Measurements from ENCODE around the gene SLC28A1.

The SLC28A1 gene

DNA sequence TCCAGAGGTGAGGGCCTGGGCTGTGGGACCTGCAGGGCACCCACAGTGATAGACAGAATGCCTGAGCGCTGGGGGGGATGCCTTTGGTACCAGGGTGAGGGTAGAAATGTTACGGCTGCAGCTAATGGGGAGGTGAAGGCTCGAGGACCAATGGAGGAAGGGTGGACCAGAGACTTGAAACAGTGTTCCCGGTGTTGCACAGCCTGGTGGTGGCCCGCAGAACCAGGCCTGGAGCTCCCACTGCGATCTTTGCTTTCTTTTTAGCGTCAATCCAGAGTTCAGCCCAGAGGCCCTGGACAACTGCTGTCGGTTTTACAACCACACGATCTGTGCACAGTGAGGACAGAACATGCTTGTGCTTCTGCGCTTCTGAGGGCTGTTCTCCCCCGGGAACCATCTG is 60.4 kb downstream of the SLC28A1 start:
- no peak for DNase-seq

- no peak for DNase-seq
These were observed 62.5 kb downstream of the SLC28A1 start for GRCh38 chr15:84946772-84947489.

GRCh38 chr15:84947947-84948830 is 63.7 kb downstream of the SLC28A1 start:
- DNase-seq = peak; percentile 41

- no peak for DNase-seq
These were observed 64.6 kb downstream of the SLC28A1 start for GRCh38 chr15:84949043-84949442.

DNA sequence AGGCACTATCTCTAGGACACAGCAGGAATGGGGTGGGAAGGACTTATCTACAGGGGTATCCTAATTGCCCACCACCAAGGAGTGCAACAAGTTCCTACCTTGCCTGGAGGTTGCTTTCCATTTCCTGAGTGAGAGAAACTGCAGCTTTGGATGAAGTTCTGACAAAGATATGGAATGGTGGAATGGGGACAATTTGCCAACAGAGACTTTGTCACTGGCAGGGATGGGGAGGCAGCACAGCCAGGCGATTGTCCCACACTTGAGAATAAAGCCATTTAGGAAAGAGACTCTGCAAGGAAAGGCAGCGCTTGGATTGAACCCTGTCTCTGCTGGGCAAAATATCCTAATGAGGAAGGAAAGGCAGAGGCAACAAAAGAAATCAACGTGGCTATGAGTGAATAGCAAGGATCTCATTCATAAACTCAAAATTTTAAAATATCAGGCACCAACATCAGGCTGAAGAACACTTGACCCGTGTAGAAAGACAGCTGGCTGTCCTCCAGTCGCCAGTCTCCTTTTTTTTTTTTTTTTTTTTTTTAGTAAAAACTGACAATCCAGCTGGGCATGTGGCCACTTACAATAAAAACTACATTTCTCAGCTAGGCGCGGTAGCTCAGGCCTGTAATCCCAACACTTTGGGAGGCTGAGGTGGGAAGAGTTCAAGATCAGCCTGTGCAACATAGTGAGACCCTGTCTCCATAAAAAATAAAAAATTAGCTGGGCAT is 65.5 kb downstream of the SLC28A1 start:
- DNase-seq = no peak

- DNase-seq = no peak
These were observed 66.2 kb downstream of the SLC28A1 start for GRCh38 chr15:84950570-84951111.

DNA sequence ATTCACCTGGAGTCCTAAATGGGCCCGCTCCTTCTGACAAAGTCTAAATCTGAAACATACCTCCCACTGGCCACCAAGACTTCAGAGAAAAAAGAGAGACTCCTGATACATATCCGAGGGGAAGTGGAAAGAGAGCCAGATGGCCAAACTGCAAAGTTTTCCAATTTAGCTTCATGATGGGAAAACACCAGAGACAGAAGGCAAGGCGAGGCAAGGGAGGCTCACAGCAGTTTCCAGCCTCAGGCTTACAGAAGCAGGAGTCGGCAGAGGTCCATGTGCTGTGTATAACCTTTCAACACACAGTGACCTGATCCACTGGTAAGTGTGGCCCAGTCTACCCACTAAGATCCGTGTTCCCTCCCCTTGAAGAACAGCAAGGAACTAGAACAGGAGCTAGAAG is 67.3 kb downstream of the SLC28A1 start:
- no peak for DNase-seq

GRCh38 chr15:84953136-84953535 is 68.7 kb downstream of the SLC28A1 start:
- no peak for DNase-seq

GRCh38 chr15:84953726-84954125 is 69.3 kb downstream of the SLC28A1 start:
- no peak for DNase-seq

DNA sequence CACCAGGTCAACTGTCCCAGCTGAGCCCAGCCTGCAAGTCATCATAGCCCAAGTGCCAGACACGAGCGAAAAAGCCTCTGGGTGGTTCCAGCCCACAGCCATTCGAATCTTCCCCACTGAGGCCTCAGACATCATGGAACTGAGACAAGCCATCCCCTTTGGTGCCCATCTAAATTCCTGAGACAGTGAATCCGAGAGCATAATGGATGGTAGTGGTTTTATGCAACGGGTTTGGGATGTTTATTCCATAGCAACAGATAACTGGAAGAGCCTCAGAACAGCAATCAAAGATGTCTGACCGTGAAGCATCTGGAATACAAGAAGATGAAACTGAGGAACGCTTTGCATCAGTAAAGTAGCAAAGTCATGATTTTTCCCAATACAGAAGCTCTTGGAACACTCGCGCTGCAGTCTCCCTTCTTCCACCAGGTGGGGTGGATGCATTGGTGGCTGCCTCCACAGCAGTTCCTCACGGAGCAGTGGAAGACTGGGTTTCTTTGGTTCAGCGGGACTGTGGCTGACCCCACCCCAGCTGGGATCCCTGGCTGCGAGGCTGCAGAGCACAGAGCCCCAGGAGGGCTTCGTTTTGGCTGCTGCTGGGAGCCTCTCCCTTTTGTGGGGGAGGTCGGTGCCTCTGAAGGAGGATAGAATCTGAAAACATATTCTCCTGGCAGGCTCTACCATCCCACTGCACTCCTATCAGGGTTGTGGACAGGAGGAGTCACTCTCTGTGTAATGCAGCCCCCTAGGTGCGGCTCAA is 70.8 kb downstream of the SLC28A1 start:
- peak; percentile 76 for DNase-seq

DNA sequence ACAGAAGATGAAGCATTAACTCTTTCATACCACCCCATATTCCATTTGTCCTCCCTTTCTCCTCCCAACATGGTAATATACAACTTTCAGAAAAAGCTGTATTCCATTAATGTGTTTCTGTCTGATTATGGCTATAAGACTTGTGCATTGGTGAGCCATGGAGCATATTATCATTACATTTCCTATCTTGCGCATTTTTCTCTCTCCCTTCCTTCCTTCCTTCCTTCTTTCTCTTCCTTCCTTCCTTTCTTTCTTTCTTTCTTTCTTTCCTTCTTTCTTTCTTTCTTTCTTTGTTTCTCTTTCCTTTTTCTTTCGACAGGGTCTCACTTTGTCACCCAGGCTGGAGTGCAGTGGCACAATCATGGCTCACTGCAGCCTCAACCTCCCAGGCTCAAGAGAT is 71.7 kb downstream of the SLC28A1 start:
- DNase-seq = no peak

- DNase-seq = no peak
These were observed 76.1 kb downstream of the SLC28A1 start for GRCh38 chr15:84960391-84961113.

GRCh38 chr15:84961114-84961452 is 76.6 kb downstream of the SLC28A1 start:
- no peak for DNase-seq

DNA sequence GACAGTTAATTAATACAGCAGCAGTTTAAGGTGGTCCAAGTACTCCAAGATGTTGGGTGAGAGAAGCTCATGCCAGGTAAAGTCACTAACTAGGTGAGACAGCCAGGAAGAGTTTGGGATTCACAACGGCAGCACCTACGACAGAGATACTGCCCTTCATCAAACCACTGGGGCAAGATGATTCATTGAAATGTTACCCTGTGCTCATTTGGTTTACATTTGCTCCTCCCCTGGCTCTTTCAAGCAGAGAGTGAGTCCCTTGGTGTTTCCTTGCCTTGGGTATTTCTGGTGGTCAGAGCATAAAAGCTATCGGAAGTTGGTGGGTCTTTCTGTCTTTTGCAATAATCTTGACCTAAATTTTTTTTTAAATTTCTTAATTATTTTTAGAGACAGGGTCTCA is 77.2 kb downstream of the SLC28A1 start:
- DNase-seq = no peak

GRCh38 chr15:84962955-84963354 is 78.5 kb downstream of the SLC28A1 start:
- DNase-seq = no peak

- no peak for DNase-seq
These were observed 82.9 kb downstream of the SLC28A1 start for GRCh38 chr15:84967380-84967779.

DNA sequence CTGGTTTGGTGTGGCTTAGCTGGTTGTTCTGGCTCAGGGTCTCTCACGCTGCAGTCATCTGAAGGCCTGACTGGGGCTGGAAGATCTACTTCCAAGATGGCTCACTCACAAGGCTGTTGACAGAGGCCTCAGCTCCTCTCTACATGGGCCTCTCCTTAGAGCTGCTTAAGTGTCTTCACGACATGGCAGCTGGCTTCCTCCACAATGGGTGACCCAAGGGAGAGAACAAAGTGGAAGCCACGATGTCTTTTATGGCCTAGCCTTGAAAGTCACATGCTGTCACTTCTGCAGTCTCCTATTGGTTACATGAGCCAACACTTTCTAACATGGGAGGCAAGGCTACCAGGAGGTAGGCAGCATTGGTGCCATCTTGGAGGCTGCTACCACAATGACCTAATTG is 83.8 kb downstream of the SLC28A1 start:
- DNase-seq = no peak

- no peak for DNase-seq
These were observed 84.8 kb downstream of the SLC28A1 start for GRCh38 chr15:84969257-84969656.

DNA sequence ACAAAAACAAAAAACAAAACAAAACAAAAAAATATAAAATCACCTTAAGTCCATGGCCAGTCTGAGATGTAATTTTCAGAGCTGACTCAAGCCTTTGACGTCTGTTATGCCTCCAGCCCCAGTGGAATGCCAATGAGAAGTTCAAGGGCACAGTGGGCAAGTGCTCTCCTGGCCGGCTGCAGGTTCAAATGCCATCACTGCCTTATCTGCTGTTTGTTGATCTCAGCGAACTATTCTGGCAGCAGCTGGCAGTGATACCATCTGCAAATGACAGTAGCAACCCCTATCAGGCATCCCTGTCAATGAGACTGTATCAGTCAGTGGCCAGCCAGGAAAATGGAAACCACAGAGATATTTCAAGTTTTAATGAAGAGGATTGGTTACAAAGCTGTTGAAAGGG is 86.4 kb downstream of the SLC28A1 start:
- no peak for DNase-seq

DNA sequence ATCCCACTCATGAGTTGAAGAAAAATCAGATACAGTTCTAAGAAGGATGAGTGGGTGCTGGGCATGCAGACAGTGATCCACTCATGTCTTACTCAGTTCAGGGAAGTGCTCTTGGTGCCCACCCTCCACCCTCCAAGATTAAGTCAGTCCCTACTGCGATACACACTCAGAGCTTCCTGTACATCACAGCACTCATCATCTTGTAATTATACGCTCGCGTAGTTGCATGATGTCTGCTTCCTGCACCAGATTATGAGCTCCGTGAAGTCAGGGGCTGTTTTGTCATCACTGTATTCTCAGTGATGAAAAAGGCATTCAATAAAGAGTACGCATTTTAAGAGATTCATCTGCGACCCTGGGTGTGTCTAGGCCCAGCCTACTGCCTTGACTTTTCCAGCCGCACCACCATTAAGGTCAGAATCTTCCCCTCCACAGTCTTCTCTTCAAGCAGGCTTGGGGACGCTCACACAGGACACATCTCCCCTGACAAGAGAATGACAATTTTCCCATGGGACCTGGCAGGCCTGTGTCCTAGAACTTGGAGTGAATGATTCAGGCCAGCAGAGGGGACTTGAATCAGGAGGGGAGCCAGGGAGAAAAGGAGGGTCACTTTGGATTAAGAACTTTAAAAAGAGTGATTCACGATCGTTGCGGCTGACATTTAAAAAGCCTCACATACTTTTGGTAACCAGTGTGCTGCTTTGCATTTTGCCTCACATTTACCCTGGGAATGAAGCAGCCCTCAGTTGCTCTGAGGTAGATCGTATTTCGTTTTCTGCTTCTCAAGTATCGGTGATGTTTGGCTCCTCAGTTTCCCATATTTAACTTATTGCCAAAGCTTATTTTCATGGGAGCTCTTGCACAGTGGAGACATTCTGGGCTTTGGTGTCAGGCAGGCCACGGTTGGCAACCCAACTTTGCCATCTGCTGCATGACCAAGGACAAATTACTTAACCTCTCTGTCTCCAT is 89.3 kb downstream of the SLC28A1 start:
- no peak for DNase-seq

All from femur (tissue), 1 donor.